HG03135 (cell line): Measurements from ENCODE around the gene RBP7.

Experiments used
- ATAC-seq: cut with Tn5 transposase; IDR thresholded peaks from one replicate; pipeline ENCODE4 v1.9.1; 2021; ENCODE audit warnings: mild to moderate bottlenecking, moderate library complexity; ENCODE audit not compliant: unreplicated experiment

Gene RBP7

DNA sequence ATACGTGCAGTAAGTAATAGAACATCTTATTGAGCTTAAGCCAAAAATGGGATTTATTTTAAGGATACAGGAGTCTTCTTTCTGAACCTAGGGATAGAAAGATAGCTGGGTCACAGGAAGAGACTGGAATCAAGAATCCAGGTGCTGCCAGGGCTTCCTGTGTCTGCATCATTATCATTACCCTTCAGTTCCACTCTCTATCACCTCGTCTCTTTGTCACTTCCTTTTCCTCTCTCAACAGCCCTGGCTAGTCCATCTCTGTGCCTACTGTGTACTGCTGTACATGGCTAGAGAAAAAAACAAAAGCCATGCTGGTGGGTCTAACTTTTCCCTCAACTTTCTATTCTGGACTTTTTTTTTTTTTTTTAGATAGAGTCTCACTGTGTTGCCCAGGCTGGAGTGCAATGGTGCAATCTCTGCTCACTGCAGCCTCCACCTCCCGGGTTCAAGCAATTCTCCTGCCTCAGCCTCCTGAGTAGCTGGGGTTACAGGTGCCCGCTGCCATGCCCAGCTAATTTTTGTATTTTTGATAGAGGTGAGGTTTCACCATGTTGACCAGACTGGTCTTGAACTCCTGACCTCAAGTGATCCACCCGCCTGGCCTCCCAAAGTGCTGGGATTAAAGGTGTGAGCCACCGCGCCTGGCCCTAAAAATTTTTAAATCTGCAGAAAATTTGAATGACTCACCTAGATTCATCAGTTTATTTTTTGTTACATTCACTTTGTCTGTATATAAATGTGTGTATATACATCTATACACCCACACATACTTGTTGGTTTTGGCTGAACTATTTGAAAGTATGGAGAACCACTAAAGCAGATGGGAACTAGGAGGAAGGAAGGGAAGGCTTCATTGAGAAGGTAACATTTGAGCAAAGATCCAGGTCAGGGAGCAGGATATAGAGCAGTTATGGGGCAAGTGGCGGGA is 67.7 kb downstream of the RBP7 start:
- ATAC-seq, result no peak

DNA sequence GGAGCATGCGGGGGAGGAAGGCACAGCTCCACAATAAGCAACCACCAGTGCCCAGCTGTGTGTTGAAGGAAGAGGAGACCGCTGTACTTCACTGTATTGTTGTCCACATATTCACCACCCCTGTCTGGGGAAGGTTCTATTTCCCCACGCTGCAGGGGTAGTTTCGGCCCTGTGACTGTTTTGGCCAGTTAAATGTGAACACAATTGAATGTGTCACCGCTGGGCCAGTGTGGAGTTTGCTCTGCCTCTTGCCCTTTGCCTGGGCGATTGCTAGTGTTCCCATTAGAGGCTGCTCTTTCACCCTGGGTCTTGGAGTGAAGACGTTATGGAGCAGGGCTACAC is 68.3 kb downstream of the RBP7 start:
- no peak for ATAC-seq
